22Rv1 (cell line): ENCODE results near the gene SERHL2.
"Not testable (repeated sequence)": the region's sequence is repeated elsewhere in the genome, so short reads cannot be mapped to it uniquely, and the experiment has no call there.

Source experiments
- H3K27ac ChIP-seq: fragments of 450-650 bp; 2 replicates; pipeline ENCODE4 v1.5.1; 2017
- CTCF ChIP-seq: fragments of 450-650 bp; IDR thresholded peaks from 2 replicates; pipeline ENCODE4 v1.5.1; 2017; ENCODE audit warnings: mild to moderate bottlenecking
- ZFX ChIP-seq: fragments of 450-650 bp; IDR thresholded peaks from 2 replicates; pipeline ENCODE4 v1.6.1; 2017; ENCODE audit warnings: antibody characterized with exemption, borderline replicate concordance

The SERHL2 gene

GRCh38 chr22:42544686-42545085 lies 9.1 kb upstream of the SERHL2 start:
- H3K27ac ChIP-seq: no peak overlapping the region
- TF ChIP-seq ZFX (no peak), CTCF (no peak)

- no peak overlapping the region for H3K27ac ChIP-seq
- no peak for TF ChIP-seq ZFX
- no peak for TF ChIP-seq CTCF
These were observed 6.2 kb upstream of the SERHL2 start for GRCh38 chr22:42547562-42547961.

GRCh38 chr22:42548126-42548525 lies 5.6 kb upstream of the SERHL2 start:
- not testable (repeated sequence) for H3K27ac ChIP-seq

- no peak for TF ChIP-seq ZFX
- TF ChIP-seq CTCF: no peak
- H3K27ac ChIP-seq: no peak overlapping the region
These were observed 5.0 kb upstream of the SERHL2 start for GRCh38 chr22:42548597-42549330.

GRCh38 chr22:42549331-42550060 lies 4.3 kb upstream of the SERHL2 start:
- H3K27ac ChIP-seq: no peak overlapping the region
- TF ChIP-seq CTCF: no peak
- no peak for TF ChIP-seq ZFX

- H3K27ac ChIP-seq: 0 out of 2 replicates have a peak overlapping the region, but pooled peaks have one; percentile 64
- TF ChIP-seq CTCF: peak; percentile 39
These were observed 1.5 kb upstream of the SERHL2 start for GRCh38 chr22:42552294-42552647.

- TF ChIP-seq ZFX (no peak), CTCF (no peak)
These were observed 6.6 kb downstream of the SERHL2 start for GRCh38 chr22:42560381-42560780.

GRCh38 chr22:42560781-42561180 lies 7.0 kb downstream of the SERHL2 start:
- H3K27ac ChIP-seq: 0 out of 2 replicates have a peak overlapping the region, but pooled peaks have one; percentile 10
- TF ChIP-seq CTCF: peak; percentile 81
- no peak for TF ChIP-seq ZFX

More at GRCh38 chr22:42560381-42560780, 6.6 kb downstream of the SERHL2 start:
- H3K27ac ChIP-seq: 0 out of 2 replicates have a peak overlapping the region, but pooled peaks have one; percentile 10
